Urothelium cell line (cell line): ENCODE data around the gene ZNF407.
A peak's percentile ranks its signal among the peaks of the same experiment; 100 is the strongest.

Experiments
- DNase-seq: peaks from one replicate; pipeline ENCODE4 v3.0.0; 2011; ENCODE audit warnings: low spot score, mixed read lengths
- FAIRE-seq: peaks from 2 replicates; lab custom pipeline; 2011; peaks lifted over from hg19 to GRCh38; lab: Jason Lieb, UNC

ZNF407 gene

DNA sequence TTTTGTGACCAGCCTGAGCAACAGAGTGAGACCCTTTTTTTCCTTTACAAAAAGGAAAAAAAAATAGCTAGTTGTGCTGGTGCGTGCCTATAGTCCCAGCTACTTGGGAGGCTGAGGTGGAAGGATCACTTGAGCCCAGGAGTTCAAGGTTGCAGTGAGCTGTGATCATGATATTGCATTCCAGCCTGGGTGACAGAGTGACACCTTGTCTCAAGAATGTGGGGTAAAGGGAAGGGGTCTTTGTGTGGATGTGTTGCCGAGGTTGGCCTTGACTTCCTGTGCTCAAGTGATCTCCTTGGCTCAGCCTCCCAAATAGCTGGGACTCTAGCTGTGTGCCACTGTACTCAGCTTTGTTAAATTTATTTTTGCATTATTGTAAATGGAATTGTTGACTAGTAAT, 120.6 kb downstream of the ZNF407 start:
- no peak for FAIRE-seq
- no peak for DNase-seq

DNA sequence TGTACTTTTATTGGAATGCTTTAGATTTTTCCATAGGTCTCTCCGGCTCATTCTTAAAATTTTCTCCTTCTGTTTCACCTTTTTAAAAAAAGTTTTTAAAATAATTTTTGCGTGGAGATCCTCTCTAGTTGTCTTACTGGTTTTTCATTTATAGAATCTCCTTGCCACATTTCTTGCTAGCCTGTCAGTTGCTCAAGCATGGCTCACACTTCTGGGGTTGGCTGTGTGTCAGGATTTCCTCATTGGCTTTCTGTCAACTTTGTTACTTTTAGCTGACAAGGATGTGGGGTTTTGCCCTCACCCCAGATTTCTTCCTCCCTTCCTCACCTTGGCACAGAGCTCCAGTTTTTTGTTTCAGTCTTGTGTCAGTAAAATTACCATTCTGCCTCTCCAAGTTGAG, 124.6 kb downstream of the ZNF407 start:
- DNase-seq (no peak), FAIRE-seq (no peak)

DNA sequence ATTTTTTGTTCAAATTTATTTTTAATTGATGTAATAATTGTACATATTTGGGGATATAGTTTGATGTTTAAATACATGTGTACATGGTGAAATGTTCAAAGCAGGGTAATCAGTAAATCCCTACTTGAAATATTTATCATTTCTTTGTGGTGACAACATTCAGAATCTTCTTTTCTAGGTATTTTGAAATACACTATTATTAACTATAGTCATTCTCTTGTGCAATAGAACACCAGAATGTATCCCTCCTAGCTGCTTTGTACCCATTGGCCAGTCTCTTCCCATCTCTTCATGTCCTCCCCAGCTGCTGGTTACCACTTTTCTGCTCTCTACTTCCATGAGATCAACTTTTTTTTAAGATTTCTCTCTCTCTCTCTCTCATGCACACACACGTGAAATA, 126.5 kb downstream of the ZNF407 start:
- DNase-seq (no peak), FAIRE-seq (no peak)

DNA sequence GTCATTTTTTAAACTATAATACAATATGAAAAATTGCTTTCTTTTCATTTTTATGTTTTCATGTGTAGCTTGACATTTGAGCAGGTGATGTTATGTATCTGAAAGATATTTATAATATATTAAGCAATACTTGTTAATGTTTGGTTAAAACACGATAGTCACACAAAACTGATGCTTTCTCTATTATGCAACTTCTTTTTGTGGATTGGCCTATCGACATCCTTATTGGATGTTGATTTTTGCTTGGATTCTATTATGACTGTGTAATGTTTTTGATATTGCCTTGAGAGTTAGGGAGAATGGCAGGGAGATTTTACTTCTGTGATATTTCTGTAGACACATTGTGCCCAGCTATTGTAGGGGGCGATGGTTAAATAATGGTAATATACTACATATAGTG, 128.0 kb downstream of the ZNF407 start:
- FAIRE-seq (no peak), DNase-seq (no peak)

DNA sequence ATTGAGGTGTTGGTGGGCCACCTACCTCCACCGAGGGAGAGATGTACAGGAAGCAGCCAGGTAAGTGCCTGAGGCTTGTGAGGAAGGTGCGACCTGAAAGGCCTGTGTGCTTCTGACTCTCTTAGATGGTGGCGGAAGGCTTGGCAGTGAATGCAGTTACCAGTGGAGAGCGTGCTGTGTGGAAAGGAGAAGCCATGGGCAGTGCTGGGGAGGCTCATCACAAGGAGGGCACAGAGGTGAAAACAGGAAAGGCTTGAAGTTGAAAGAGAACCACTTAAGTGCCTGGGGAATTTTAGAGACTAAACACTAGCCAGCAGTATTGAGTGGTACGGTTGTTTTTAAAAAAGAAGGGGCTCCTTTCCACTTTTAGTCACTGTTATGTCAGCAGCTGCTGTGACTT, 130.9 kb downstream of the ZNF407 start:
- no peak for FAIRE-seq
- DNase-seq, result no peak

DNA sequence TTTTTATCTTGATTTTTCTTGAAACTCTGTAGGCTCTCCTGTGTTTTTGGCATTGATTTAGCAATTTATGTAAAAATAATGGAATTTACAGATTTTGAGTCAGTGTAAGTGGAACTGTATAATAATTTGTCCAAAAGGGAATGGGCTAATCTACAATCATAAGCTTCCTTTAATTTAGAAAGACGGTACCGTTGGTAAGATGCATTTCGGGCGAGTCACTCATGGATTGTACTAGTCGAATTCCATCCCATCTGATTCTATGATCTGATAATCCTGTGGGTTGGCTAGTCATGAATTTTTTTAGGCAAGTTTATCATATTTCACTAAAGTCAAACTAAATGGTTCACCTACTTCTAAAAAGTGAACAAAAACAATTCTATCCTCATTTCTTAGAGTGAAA, 133.4 kb downstream of the ZNF407 start:
- DNase-seq, result peak; percentile 14
- no peak for FAIRE-seq

DNA sequence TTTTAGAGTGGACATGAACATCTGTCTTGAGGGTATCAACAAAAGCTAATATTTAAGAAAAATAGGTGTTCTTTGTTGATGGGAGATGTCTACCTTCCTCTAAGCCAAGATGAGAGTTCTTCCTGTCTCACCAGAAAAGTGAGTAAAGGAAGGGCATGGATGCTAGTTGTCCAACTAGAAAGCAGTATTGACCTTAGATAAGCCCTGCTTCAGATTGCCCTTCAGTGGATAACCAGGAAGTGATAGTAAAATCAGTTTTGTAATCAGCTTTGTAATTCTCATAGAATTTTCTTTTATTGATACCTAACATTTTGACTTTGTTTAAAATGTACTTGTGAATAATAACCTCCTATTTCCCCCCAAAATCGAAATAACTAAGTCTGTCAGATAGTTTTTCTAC, 134.7 kb downstream of the ZNF407 start:
- DNase-seq (no peak), FAIRE-seq (no peak)

DNA sequence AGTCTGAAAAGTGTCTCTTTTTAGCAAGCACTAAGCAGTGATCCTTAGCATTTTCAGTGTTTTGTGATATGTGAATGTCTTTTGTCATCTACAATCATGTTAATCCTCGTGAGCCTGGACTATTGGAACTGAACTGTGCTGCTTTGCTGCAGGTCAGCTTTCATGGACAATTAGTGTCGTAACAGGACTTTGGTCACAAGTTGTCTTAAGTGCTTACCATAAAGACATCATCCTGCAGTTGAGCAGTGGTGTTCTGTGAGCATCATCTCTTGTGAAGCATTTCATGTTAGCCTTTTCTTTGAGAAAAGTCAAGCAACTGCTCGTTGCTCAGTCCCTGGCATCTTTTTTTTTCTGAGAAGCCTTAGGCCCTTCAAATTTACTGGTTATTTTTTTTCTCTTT, 135.9 kb downstream of the ZNF407 start:
- DNase-seq (no peak), FAIRE-seq (no peak)

DNA sequence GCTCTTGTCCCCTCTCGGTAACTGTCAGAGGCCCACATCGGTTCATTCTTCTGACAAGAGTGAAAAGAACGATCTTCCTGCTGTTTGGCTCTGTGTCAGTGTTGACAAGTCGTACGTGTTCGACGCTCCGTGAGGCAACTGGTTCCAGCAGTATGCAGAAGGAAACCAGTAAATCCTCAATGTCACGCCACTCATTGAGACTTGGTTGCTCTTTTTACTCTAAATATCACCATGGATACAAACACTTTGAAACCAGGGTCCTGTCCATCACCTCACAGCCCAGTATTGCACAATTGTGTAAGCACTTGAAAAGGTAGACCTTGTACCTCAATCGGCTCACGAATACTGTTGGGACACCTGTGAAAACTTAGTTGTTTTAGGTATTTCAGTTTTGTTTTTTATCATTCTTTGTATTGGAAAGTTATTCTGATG, 136.4 kb downstream of the ZNF407 start:
- FAIRE-seq (no peak), DNase-seq (no peak)

DNA sequence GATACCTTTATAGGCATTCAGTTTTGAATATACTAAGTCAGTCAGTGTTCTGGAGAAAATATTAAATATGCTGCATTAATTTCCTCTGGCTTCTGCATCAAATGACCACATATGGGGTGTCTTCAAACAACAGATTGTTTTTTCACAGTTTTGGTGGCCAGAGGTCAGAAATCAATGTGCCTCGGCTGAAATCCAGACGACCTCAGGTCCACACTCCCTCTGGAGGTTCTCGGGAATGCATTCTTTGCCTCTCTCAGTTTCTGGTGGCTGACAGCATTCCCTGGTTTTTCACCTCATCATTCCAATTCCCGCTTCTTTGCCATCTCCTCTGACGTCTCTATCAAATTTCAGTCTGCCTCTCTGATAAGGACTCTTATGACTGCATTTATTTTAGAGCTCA, 142.3 kb downstream of the ZNF407 start:
- no peak for FAIRE-seq
- DNase-seq, result no peak

DNA sequence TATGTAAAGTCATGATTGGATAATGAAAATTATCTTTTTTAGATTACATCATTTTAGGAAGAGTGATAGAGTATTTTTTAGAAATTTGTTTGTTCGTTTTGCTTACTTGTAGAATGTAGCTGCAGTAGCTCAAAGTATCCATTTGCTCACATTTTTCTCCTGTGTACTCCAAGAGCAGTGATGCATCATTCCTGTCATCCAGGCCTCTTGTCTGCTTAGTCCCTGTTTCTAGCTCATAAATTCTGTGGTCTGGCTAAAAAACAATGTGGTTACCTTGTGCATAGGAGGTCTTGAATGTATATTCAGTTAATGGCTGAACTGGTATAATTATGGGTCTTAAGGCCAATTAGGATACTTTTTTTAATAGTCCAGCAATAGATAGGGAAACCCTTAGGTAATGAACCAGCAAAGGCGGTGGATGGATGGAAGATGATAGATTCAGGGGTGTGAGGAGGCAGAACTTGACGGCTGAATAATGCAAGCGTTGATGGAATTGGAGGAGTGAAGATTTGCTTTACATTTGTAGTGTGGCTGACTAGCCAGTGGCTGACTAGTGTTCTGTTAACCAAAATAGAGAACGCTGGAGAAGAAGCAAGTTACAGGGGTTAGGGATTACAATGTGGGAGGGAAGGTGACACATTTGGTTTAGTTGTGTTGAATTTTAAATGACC, 145.0 kb downstream of the ZNF407 start:
- FAIRE-seq (no peak), DNase-seq (no peak)

DNA sequence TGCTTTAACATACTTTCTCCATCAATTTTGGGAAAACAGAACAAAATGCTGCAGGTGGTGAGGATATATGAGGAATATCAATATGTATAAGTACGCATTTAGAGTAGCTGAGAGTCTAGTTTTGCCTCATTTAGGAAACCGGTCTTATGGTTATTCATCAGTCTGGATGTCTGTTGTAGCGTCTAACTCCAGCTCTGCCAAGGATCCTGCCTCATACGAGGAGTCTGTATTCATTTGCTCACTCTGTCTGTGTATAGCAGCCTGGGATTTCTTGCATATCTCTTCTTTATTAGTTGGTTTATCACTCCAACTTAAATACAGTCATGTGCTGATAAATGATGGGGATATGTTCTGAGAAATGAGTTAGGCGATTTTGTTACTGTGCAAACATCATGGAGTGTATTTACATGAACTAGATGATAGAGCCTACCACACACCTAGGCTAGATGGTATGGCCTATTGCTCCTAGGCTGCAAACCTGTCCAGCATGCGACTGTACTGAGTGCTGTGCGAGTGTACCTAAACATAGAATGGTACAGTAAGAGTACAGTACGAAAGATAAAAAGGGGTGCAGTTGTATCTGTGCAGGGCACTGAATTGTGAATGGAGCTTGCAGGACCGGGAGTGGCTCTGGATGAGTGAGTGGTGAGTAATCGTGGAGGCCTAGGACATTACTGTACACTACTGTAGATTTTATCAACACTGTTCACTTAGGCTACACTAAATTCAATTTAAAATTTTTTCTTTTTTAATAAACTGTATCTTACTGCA, 148.1 kb downstream of the ZNF407 start:
- FAIRE-seq (no peak), DNase-seq (peak; percentile 35)

DNA sequence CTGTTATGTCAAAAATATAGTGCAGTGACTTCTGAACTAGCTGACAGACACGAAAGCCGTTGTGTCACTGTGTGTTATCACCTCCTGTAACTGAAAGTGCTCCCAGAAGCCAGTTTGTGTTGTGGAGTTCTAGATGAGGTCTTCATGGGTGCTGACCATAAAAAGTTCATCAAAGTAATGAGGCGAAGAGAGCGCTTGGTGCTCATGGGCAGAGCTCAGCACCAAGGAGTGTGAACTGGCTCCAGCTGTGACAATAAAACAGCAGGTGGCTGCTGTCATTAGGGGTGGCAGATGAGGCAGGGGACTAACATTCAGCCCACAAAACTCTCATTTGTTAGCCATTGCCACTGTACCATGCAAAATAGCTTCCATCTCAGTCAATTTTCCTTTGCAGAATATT, 151.1 kb downstream of the ZNF407 start:
- DNase-seq (no peak), FAIRE-seq (no peak)

DNA sequence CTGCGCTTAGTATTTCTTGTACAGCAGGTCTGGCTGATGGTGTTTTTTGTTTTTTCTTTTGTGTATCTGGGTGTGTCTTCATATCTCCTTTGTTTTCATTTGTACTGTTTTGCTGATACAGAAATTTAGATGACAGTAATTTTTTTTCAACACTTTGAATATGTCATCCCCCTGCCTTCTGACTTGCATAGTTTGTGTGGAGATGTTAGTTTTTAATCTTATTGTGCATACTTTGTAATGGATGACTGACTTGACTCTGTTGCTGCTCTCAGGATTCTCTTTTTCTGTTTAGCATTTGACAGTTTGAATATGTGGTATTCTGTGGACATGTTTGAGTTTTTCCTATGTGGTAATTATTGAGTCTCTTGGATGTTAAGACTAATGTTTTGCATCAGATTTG, 161.3 kb downstream of the ZNF407 start:
- no peak for DNase-seq
- FAIRE-seq, result no peak

DNA sequence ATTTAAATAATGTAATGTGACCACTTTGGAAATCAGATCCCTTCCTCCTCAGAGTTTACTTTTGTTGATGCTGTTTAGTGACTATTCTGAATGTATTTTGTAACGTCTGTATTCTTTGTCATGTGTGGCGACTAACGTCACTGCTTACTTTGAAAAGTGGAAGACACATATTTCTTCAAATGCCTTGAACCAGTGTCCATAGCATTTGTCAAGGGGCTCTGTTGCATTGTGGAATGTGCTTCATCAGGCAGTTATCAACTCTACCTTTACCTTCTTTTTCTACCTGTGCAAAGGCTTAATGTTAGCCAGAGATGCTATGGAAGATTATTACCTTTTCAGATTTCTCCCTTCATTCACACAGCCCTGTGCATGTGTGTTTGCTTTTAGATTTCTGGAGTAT, 162.4 kb downstream of the ZNF407 start:
- DNase-seq (no peak), FAIRE-seq (no peak)

DNA sequence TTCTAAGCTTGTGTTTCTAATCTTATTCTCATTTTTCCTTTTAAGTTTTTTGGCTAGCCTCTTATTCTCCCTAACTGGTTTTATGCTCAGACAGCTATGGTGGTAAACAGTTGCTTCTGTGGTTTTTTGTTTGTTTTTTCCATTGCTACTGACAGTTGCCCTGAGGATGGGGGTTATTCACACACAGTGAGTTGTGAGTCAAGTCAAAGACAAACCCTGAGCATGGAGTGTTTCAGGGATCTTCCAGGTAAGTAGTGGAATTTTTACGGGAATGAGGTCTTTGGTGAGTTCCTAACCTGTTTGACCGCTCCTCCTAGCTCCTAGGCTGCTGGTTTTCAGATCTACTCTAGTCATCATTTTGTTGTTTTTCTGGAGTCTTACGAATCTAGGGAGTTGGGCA, 162.8 kb downstream of the ZNF407 start:
- DNase-seq (no peak), FAIRE-seq (no peak)

DNA sequence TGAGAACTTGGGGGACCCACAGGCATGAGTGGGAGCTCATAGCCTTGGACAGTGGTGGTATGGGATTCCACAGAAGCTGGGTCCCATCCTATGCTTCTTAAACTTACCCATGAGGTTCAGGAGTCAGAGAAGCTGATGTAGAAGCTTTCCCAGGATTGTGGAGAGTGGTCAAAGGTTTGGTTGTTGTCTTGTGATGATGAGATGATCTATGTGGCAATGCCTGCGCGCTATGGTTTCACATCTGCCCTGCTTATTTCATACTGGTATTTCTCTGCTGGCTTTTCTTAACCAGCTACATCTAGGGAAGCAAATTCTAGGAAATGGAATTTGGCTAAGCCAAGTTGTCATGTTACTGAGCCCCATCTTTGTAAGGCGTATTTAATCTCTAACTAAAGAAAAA, 168.6 kb downstream of the ZNF407 start:
- FAIRE-seq (no peak), DNase-seq (no peak)

DNA sequence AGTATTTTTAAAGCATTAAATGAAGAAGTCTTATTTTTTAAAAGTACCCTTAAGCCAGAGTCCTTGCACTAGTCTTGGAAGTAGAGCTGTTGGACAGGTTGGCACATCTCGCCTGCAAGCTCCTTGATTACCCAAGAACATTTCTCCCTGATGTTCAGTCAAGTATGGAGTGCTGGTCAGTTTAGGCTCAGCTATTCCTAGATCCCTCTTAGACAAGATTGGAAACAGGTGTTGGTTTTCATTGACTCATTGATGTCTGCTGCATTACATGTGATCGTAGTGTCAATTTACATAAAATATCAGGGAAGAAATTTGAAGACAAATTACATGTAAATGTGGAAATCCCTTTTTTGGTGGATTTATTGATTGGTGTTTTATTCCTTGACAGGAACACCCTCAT, 170.4 kb downstream of the ZNF407 start:
- DNase-seq (no peak), FAIRE-seq (no peak)

DNA sequence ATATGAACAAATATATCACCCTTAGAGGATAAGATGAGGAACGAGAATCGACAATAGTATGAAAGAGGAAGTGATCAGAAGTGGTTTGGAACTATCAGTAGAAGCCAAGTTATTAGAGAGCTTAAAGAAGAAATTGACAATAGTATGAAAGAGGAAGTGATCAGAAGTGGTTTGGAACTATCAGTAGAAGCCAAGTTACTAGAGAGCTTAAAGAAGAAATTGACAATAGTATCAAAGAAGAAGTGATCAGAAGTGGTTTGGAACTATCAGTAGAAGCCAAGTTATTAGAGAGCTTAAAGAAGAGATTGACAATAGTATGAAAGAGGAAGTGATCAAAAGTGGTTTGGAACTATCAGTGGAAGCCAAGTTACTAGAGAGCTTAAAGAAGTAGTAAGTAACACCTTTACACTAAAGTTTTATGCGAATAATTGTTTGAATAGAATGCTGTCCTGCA, 175.5 kb downstream of the ZNF407 start:
- FAIRE-seq (no peak), DNase-seq (no peak)

DNA sequence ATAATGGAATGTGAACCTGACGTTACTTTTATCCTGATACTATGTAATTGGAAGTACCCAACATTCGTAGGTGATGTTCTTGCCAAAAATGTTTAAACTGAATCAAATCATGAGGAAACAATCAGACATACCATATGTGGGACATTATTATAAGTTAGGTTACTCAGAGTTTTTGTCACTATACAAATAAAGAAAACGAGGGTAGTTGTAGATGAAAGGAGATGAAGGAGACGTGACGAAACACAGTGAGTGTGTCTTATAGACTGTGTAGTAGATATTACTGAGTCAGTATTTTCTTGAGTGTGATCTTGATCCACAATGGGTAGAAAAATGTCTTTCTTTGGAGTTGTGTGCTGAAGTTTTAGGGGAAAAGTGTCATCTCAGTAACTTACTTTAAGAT, 176.8 kb downstream of the ZNF407 start:
- no peak for FAIRE-seq
- DNase-seq, result no peak

DNA sequence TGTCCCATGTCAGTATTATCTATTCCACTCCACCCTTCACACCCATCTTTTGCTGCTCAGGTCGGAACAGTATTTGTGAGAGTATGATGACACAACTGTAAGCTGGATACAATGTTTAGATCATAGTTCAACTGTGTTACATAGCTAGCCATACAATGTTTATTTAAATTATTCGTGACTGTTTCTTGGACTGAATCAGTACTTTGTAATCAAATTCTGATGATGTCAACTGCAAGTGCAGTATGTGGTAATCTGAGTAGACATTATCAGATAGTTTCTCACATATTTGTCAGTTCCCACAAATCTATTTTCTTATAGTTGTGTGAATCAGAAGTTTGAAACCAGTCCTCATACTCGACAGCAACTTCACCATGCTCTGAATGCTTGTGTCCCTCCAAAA, 177.6 kb downstream of the ZNF407 start:
- DNase-seq (no peak), FAIRE-seq (no peak)

DNA sequence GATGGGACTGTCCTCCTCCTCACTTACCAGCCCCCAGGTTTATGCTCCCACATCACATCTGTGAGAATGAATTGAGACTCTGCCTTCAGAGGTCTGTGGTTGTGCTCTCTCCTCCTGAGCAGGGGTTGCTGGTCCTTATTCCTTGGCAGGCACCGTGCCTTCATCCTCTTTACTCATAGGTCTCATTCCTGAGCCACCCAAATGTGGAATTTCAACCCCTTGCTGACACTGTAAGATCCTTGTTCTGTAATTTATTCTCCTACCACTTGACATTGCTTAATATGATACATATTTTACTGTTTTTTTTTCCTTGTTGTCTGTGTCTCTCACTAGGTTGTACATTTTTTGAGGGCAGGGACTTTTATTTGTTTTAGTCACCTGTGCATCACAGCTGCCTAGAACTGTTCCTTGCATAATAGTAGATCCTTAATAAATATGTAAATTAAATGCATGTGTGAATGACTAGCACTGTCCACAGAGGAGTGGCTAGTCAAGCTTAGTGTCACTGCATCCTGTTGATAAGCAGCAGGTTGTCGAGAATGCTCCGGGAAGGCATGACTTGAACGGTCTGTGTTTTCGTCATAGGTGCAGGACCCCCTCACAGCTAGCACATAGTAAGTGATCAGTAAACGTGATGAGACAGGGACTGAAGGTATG, 180.6 kb downstream of the ZNF407 start:
- FAIRE-seq (no peak), DNase-seq (no peak)
